Transverse colon (tissue), 4 donors: ENCODE results near the gene SMIM36. TPM values are rescaled to one million over a fixed set of nuclear protein-coding genes. Genes with fewer than 3 reads are reported as not detected.

Experiments
- DNase-seq: peaks from one replicate; pipeline ENCODE4 v3.0.0-alpha.2; 2019
- H3K27ac ChIP-seq, 4 donors: fragments of 200-600 bp; sonication (generic); 2 replicates each; pipeline ENCODE4 v1.5.1; 2016 to 2018; ENCODE audit warnings: inconsistent platforms in 4 of 4
- H3K27me3 ChIP-seq: fragments of 200-600 bp; sonication (generic); 2 replicates; pipeline ENCODE4 v1.5.1; 2017; ENCODE audit warnings: inconsistent platforms
- H3K36me3 ChIP-seq, 4 donors: fragments of 200-600 bp; sonication (generic); 2 replicates each; pipeline ENCODE4 v1.5.1; 2017 to 2019; ENCODE audit warnings: inconsistent platforms in 4 of 4
- H3K4me1 ChIP-seq, 4 donors: fragments of 200-600 bp; sonication (generic); 2 replicates each; pipeline ENCODE4 v1.5.1; 2017 to 2020; ENCODE audit warnings: inconsistent platforms in 4 of 4
- H3K4me3 ChIP-seq, 4 donors: fragments of 200-600 bp; sonication (generic); 1 replicate in 1 of 4; 2 replicates in 3 of 4; pipeline versions ENCODE4 v1.5.1 to v1.6.1; 2017 to 2019; ENCODE audit warnings: inconsistent platforms in 4 of 4
- H3K9me3 ChIP-seq, 2 donors: fragments of 200-600 bp; sonication (generic); 2 replicates each; pipeline ENCODE4 v1.5.1; 2017 to 2019; ENCODE audit warnings: inconsistent platforms in 2 of 2
- CTCF ChIP-seq, 5 experiments: fragments of 200-600 bp in 3 of 5; fragments of 450-650 bp in 2 of 5; sonication (generic) in 3 of 5; IDR thresholded peaks; 1 replicate in 2 of 5; 2 replicates in 3 of 5; pipeline ENCODE4 v1.5.1; 2016 to 2017; ENCODE audit warnings: antibody characterized with exemption in 5 of 5, inconsistent platforms in 3 of 5, mild to moderate bottlenecking in 2 of 5, moderate library complexity in 1 of 5
- EP300 ChIP-seq: sonication (generic); formaldehyde crosslinking; IDR thresholded peaks from one replicate; pipeline ENCODE4 v1.6.1; 2017; ENCODE audit warnings: antibody characterized with exemption, low read depth
- POLR2A ChIP-seq: fragments of 450-650 bp; IDR thresholded peaks from one replicate; pipeline ENCODE4 v1.6.1; 2016; ENCODE audit warnings: antibody characterized with exemption, mild to moderate bottlenecking, moderate library complexity
- POLR2AphosphoS5 ChIP-seq, 3 donors: sonication (generic); formaldehyde crosslinking; IDR thresholded peaks; one replicate each; pipeline ENCODE4 v1.6.1; 2016; ENCODE audit warnings: antibody characterized with exemption in 3 of 3
- WGBS, 2 donors: methylation state at CpG; one replicate each; pipeline ENCODE4 v1.1.5; 2018; ENCODE audit warnings: low coverage in 1 of 2; 5-methylcytosine and 5-hydroxymethylcytosine counted together
- in situ Hi-C, 4 donors: fragments of 200-750 bp; cut with MboI; loops; one replicate each; pipeline versions ENCODE4 v1.15.0 to v1.15.1; 2017; ENCODE audit warnings: low sequenced_read_pairs in 3 of 4, low pct_ligation_motif_present in 1 of 4, low pct_unique_long_range_greater_than_20kb in 1 of 4
- intact Hi-C: fragments of 100-400 bp; cut with DNase I; formaldehyde crosslinking; loops from one replicate; pipeline ENCODE4 v1.15.1; 2023; ENCODE audit warnings: low total_unique reads
- total RNA-seq, 4 donors: library from RNA; depleted of rRNA; stranded (reverse); fragments of >200 nt; gene quantifications; one replicate each; pipeline ENCODE4 v1.1.0, GENCODE V29; 2016

The SMIM36 gene
- total RNA-seq, 4 donors from 2014 or later = not detected

GRCh38 chr17:55458287-55458900 lies 52.9 kb downstream of the SMIM36 start:
- TF ChIP-seq EP300 (no peak), POLR2A (no peak), POLR2AphosphoS5 (IDR thresholded peaks at IDR 0.05) (no peak), CTCF (IDR thresholded peaks at IDR 0.05) (no peak)
- no peak for DNase-seq
- H3K4me1 ChIP-seq = peaks cover 0 to 31% (median 13%) of the 10 kb centered on the region in 4 donors
- no peaks in the 10 kb centered on the region for H3K36me3 ChIP-seq
- H3K27me3 ChIP-seq = no peaks in the 10 kb centered on the region
- WGBS, 2 donors = 54 to 80% methylated on average over 6 to 22 of the region's 22 CpGs
- no peak overlapping the region for H3K27ac ChIP-seq
- in situ Hi-C loops = no loop called here
- H3K4me3 ChIP-seq = no peak overlapping the region
- no peaks in the 10 kb centered on the region for H3K9me3 ChIP-seq
- intact Hi-C loops = no loop called here

GRCh38 chr17:55456307-55457240 lies 54.7 kb downstream of the SMIM36 start:
- intact Hi-C loops (no loop called here), in situ Hi-C loops (no loop called here)
- TF ChIP-seq EP300 = no peak
- TF ChIP-seq POLR2A = no peak
- Histone ChIP-seq H3K4me3 (no peak overlapping the region), H3K9me3 (no peaks in the 10 kb centered on the region), H3K27ac (peak overlapping the region in 2 of 4 donors; percentile 4 to 6), H3K27me3 (no peaks in the 10 kb centered on the region), H3K36me3 (no peaks in the 10 kb centered on the region), H3K4me1 (peaks cover 2 to 42% (median 17%) of the 10 kb centered on the region in 4 donors)
- 85 to 88% methylated on average over 6 of the region's 6 CpGs for WGBS, 2 donors
- no peak for DNase-seq

GRCh38 chr17:55454906-55455474 lies 56.3 kb downstream of the SMIM36 start:
- intact Hi-C loops = no loop called here
- WGBS, 2 donors = 38 to 71% methylated on average over 2 to 4 of the region's 4 CpGs

GRCh38 chr17:55453839-55454557 lies 57.3 kb downstream of the SMIM36 start:
- in situ Hi-C loops = no loop called here
- peaks cover 7 to 68% (median 27%) of the 10 kb centered on the region in 4 donors for H3K4me1 ChIP-seq
- no peak overlapping the region for H3K4me3 ChIP-seq
- TF ChIP-seq CTCF (IDR thresholded peaks at IDR 0.05) = no peak
- TF ChIP-seq POLR2A = no peak
- TF ChIP-seq EP300 = no peak
- no peak for TF ChIP-seq POLR2AphosphoS5 (IDR thresholded peaks at IDR 0.05)
- H3K27ac ChIP-seq = peak overlapping the region; percentile 58 to 75 (median 61)
- DNase-seq = no peak
- H3K9me3 ChIP-seq = no peaks in the 10 kb centered on the region
- intact Hi-C loops = no loop called here
- H3K36me3 ChIP-seq = no peaks in the 10 kb centered on the region
- 59 to 61% methylated on average over 5 to 6 of the region's 6 CpGs for WGBS, 2 donors
- H3K27me3 ChIP-seq = no peaks in the 10 kb centered on the region

More at GRCh38 chr17:55454906-55455474, 56.3 kb downstream of the SMIM36 start:
- no peaks in the 10 kb centered on the region for H3K36me3 ChIP-seq
- H3K4me1 ChIP-seq = peaks cover 7 to 58% (median 27%) of the 10 kb centered on the region in 4 donors
- H3K27ac ChIP-seq = peak overlapping the region; percentile 58 to 75 (median 61)
- in situ Hi-C loops = no loop called here
- no peak overlapping the region for H3K4me3 ChIP-seq
- TF ChIP-seq EP300 (no peak), POLR2AphosphoS5 (IDR thresholded peaks at IDR 0.05) (peak in 2 of 3 donors; percentile 67 to 73)
- no peaks in the 10 kb centered on the region for H3K9me3 ChIP-seq
- no peaks in the 10 kb centered on the region for H3K27me3 ChIP-seq
- no peak for DNase-seq
